ENCODE results near the gene CELF2. TPM values are rescaled to one million over a fixed set of nuclear protein-coding genes. Genes with fewer than 3 reads are reported as not detected.

Gene CELF2
- total RNA-seq, 1 experiment from 2014 or later, result not detected

DNA sequence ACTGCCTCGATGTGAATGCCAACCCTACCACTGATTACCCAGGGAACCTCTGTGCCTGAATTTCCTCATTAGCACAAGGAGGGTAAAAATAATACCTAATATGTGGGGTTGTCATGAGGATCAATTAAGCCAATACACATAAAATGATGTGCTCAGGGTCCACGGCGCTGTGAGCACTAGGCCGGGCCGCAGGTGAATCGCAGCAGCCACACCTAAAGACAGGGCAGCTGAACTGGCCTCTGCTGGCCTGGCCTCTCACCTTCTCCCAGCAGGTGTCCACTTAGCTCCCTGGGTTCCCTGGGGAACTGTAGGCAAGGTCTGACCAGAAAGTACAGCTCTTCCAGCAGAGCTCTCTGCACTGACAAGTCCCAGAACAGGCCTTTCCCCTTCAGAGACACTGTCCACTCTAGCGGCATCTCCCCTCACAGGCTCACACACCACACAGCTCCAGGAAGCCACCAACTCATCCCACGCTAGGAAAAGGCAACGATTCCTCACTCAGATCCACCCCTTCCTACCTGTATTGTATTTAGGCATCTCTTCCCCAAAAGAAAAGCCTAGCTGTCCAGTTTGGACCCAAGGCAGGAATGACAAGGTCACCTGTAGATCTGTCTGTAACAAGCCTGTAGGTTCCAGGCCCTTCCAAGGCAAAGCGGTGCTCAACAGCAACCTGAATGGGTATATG, 320.6 kb downstream of the CELF2 start:
- intact Hi-C loops (cut with micrococcal nuclease; ENCODE audit: unreplicated experiment), result no loop called here
- CTCF ChIA-PET, result no interaction called here
- no TSS peak for BruUV-seq (replicated peaks)
- Mint-ChIP-seq H3K27ac (ENCODE audit: unreplicated experiment) (no peak overlapping the region), H3K36me3 (ENCODE audit: insufficient read depth, unreplicated experiment) (no peaks in the 10 kb centered on the region), H3K27me3 (ENCODE audit: unreplicated experiment) (peaks cover 88% of the 10 kb centered on the region), H3K4me1 (ENCODE audit: low read depth, unreplicated experiment) (no peaks in the 10 kb centered on the region), H3K9me3 (ENCODE audit: low read depth, unreplicated experiment) (no peaks in the 10 kb centered on the region), H3K4me3 (ENCODE audit: low read depth, unreplicated experiment) (no peak overlapping the region)
- DNase-seq, result no peak
- TF ChIP-seq, protein P1, sequence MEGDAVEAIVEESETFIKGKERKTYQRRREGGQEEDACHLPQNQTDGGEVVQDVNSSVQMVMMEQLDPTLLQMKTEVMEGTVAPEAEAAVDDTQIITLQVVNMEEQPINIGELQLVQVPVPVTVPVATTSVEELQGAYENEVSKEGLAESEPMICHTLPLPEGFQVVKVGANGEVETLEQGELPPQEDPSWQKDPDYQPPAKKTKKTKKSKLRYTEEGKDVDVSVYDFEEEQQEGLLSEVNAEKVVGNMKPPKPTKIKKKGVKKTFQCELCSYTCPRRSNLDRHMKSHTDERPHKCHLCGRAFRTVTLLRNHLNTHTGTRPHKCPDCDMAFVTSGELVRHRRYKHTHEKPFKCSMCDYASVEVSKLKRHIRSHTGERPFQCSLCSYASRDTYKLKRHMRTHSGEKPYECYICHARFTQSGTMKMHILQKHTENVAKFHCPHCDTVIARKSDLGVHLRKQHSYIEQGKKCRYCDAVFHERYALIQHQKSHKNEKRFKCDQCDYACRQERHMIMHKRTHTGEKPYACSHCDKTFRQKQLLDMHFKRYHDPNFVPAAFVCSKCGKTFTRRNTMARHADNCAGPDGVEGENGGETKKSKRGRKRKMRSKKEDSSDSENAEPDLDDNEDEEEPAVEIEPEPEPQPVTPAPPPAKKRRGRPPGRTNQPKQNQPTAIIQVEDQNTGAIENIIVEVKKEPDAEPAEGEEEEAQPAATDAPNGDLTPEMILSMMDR (IDR thresholded peaks at IDR 0.05; ENCODE audit: unreplicated experiment), result no peak

DNA sequence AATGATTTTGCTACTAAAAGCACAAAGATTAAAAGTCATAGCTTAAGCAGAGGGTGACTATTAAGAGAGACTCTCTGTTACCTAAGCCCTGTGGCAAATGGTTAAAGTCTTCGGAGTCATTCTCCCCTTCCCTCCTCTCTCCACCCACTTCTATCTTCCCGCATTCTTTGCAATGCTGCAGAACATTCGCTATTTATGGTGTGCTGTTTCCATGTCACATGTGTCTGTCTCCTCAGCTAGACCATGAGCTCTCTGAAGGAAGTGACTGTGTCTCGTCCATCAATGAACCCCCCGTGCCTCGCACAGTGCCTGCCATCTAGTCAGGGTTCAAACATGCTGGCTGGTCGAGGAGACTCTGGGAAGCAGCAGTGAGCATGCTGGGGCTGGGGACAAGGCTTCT, 321.3 kb downstream of the CELF2 start:
- Mint-ChIP-seq H3K27ac (ENCODE audit: unreplicated experiment) (no peak overlapping the region), H3K36me3 (ENCODE audit: insufficient read depth, unreplicated experiment) (no peaks in the 10 kb centered on the region), H3K27me3 (ENCODE audit: unreplicated experiment) (peaks cover 85% of the 10 kb centered on the region), H3K4me1 (ENCODE audit: low read depth, unreplicated experiment) (no peaks in the 10 kb centered on the region), H3K9me3 (ENCODE audit: low read depth, unreplicated experiment) (no peaks in the 10 kb centered on the region), H3K4me3 (ENCODE audit: low read depth, unreplicated experiment) (no peak overlapping the region)
- DNase-seq, result no peak
- BruUV-seq (replicated peaks), result no TSS peak
- intact Hi-C loops (cut with micrococcal nuclease; ENCODE audit: unreplicated experiment), result no loop called here
- CTCF ChIA-PET, result no interaction called here
- TF ChIP-seq, protein P1 (IDR thresholded peaks at IDR 0.05; ENCODE audit: unreplicated experiment), result no peak

DNA sequence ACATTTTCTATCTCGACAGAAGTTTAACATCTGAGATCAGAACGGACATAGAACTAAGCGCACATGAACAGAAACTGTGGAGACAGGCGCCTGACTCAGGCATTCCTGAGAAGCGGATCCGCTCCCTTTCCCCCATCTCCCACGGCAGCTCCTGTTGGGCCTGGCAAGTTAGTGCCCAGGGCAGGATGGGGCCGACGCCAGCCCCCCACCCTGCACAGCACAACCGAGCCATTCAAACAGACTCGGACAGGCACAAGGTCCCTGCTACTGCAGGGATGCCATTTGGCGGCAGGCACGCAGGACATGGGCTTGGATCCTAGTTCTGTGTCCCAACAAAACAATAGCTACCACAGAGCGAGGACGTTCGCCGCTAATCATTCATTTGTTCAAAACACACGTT, 322.0 kb downstream of the CELF2 start:
- no peaks in the 10 kb centered on the region for H3K4me1 Mint-ChIP-seq (ENCODE audit: low read depth, unreplicated experiment)
- H3K9me3 Mint-ChIP-seq (ENCODE audit: low read depth, unreplicated experiment), result no peaks in the 10 kb centered on the region
- TF ChIP-seq, protein P1 (IDR thresholded peaks at IDR 0.05; ENCODE audit: unreplicated experiment), result no peak
- DNase-seq, result no peak
- H3K36me3 Mint-ChIP-seq (ENCODE audit: insufficient read depth, unreplicated experiment), result no peaks in the 10 kb centered on the region
- H3K4me3 Mint-ChIP-seq (ENCODE audit: low read depth, unreplicated experiment), result no peak overlapping the region
- no peak overlapping the region for H3K27ac Mint-ChIP-seq (ENCODE audit: unreplicated experiment)
- no TSS peak for BruUV-seq (replicated peaks)
- peaks cover 78% of the 10 kb centered on the region for H3K27me3 Mint-ChIP-seq (ENCODE audit: unreplicated experiment)
- intact Hi-C loops (cut with micrococcal nuclease; ENCODE audit: unreplicated experiment), result no loop called here
- CTCF ChIA-PET, result interaction anchor here (0.8 kb wide), 1 partner anchor 9 kb away, joined by 3 read pairs; no protein-coding TSS in a partner anchor

DNA sequence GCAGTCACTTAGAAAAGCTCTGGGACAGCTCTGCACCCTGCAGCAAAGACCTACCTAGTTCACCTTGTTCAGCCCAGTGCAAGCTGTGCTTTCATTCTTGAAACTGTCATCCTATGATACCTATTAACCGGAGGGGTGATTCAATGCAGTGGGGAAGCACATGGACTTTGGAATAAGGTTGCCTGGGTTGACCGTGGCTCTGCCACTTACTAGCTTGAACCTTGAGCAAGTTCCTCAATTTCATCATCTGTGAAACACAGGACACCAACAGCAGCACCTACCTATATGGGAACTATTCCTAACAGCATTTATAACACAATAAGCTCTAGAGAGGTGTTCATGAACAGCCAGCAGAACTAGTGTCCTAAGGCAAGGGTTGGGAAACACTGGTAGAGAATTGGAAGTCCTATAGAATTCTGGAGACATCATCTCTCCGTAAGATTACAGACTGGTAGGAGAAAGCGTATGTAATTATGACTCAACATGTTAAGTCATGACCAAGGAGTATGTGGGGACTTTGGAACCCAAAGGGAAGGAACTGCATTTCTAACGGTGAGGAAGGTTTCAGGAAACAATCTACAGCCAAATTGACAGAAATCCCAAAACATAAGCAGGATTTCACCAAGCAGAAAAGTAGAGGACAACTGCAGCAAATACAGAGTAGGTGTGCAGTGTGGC, 323.8 kb downstream of the CELF2 start:
- Mint-ChIP-seq H3K4me3 (ENCODE audit: low read depth, unreplicated experiment) (no peak overlapping the region), H3K27ac (ENCODE audit: unreplicated experiment) (no peak overlapping the region), H3K36me3 (ENCODE audit: insufficient read depth, unreplicated experiment) (no peaks in the 10 kb centered on the region), H3K4me1 (ENCODE audit: low read depth, unreplicated experiment) (no peaks in the 10 kb centered on the region), H3K27me3 (ENCODE audit: unreplicated experiment) (peaks cover 61% of the 10 kb centered on the region), H3K9me3 (ENCODE audit: low read depth, unreplicated experiment) (no peaks in the 10 kb centered on the region)
- DNase-seq, result no peak
- intact Hi-C loops (cut with micrococcal nuclease; ENCODE audit: unreplicated experiment), result no loop called here
- TF ChIP-seq, protein P1 (IDR thresholded peaks at IDR 0.05; ENCODE audit: unreplicated experiment), result no peak
- no TSS peak for BruUV-seq (replicated peaks)
- CTCF ChIA-PET, result interaction anchor here (0.5 to 0.6 kb wide), 2 partner anchors 313 to 454 kb away, joined by 3 read pairs; no protein-coding TSS in a partner anchor
